Chondrocyte (in vitro differentiated cells): ENCODE data around the gene LRRC49. TPM values are rescaled to one million over a fixed set of nuclear protein-coding genes. Genes with fewer than 3 reads are reported as not detected.

Experiments used
- DNase-seq: peaks from one replicate; pipeline ENCODE4 v3.0.0; 2021; ENCODE audit warnings: mixed read lengths, low spot score
- H3K27ac Mint-ChIP-seq: one replicate; pipeline ENCODE4 v1.8.0; 2021; ENCODE audit warnings: mild to moderate bottlenecking, moderate library complexity, mixed read lengths; ENCODE audit not compliant: unreplicated experiment
- H3K27me3 Mint-ChIP-seq: 2 replicates; pipeline ENCODE4 v1.8.0; 2021; ENCODE audit warnings: low read depth, mixed read lengths
- H3K36me3 Mint-ChIP-seq: 2 replicates; pipeline ENCODE4 v1.8.0; 2021; ENCODE audit warnings: low read depth, mixed read lengths
- H3K4me1 Mint-ChIP-seq: 2 replicates; pipeline ENCODE4 v1.8.0; 2021; ENCODE audit warnings: low read depth, mild to moderate bottlenecking, mixed read lengths
- H3K4me3 Mint-ChIP-seq: one replicate; pipeline ENCODE4 v1.8.0; 2021; ENCODE audit warnings: mild to moderate bottlenecking, moderate library complexity, mixed read lengths; ENCODE audit not compliant: unreplicated experiment
- H3K9me3 Mint-ChIP-seq: 2 replicates; pipeline ENCODE4 v1.8.0; 2021; ENCODE audit warnings: low read depth, mixed read lengths
- CTCF ChIP-seq: fragments of 200-600 bp; sonication (generic); IDR thresholded peaks from 2 replicates; pipeline ENCODE4 v1.5.0; 2021; ENCODE audit warnings: antibody characterized with exemption, mild to moderate bottlenecking, moderate library complexity
- total RNA-seq: library from RNA; stranded (reverse); gene quantifications from 3 replicates; pipeline ENCODE4 v1.2.1, GENCODE V29; 2021

Gene LRRC49
- total RNA-seq, 1 donor from 2014 or later = 8.8 TPM

- no peak for DNase-seq
- peaks cover 18% of the 10 kb centered on the region for H3K36me3 Mint-ChIP-seq
- no peak overlapping the region for H3K4me3 Mint-ChIP-seq
- H3K27me3 Mint-ChIP-seq = no peaks in the 10 kb centered on the region
- peak; percentile 52 for TF ChIP-seq CTCF
- H3K4me1 Mint-ChIP-seq = peaks cover 15% of the 10 kb centered on the region
- peaks cover 12% of the 10 kb centered on the region for H3K9me3 Mint-ChIP-seq
- H3K27ac Mint-ChIP-seq = no peak overlapping the region
Observed at GRCh38 chr15:70907784-70908471, 15.3 kb downstream of the LRRC49 start.

- peaks cover 15% of the 10 kb centered on the region for H3K4me1 Mint-ChIP-seq
- H3K27me3 Mint-ChIP-seq = no peaks in the 10 kb centered on the region
- no peak for DNase-seq
- no peak for TF ChIP-seq CTCF
- peaks cover 12% of the 10 kb centered on the region for H3K9me3 Mint-ChIP-seq
- no peak overlapping the region for H3K4me3 Mint-ChIP-seq
- H3K36me3 Mint-ChIP-seq = peaks cover 18% of the 10 kb centered on the region
- H3K27ac Mint-ChIP-seq = no peak overlapping the region
Observed at GRCh38 chr15:70910958-70911357, 18.3 kb downstream of the LRRC49 start.

GRCh38 chr15:70912187-70912586 is 19.6 kb downstream of the LRRC49 start:
- H3K4me3 Mint-ChIP-seq = no peak overlapping the region
- H3K27ac Mint-ChIP-seq = no peak overlapping the region
- H3K9me3 Mint-ChIP-seq = peaks cover 12% of the 10 kb centered on the region
- peaks cover 18% of the 10 kb centered on the region for H3K36me3 Mint-ChIP-seq
- H3K27me3 Mint-ChIP-seq = no peaks in the 10 kb centered on the region
- TF ChIP-seq CTCF = no peak
- peaks cover 6% of the 10 kb centered on the region for H3K4me1 Mint-ChIP-seq
- DNase-seq = no peak

GRCh38 chr15:70916531-70916930 is 23.9 kb downstream of the LRRC49 start:
- Mint-ChIP-seq H3K9me3 (no peaks in the 10 kb centered on the region), H3K27me3 (no peaks in the 10 kb centered on the region)

GRCh38 chr15:70917955-70918354 is 25.3 kb downstream of the LRRC49 start:
- TF ChIP-seq CTCF = no peak
- Mint-ChIP-seq H3K27me3 (no peaks in the 10 kb centered on the region), H3K4me1 (peaks cover 8% of the 10 kb centered on the region), H3K27ac (no peak overlapping the region), H3K36me3 (peaks cover 5% of the 10 kb centered on the region), H3K9me3 (no peaks in the 10 kb centered on the region), H3K4me3 (no peak overlapping the region)
- no peak for DNase-seq

More at GRCh38 chr15:70916531-70916930, 23.9 kb downstream of the LRRC49 start:
- Mint-ChIP-seq H3K27ac (no peak overlapping the region), H3K36me3 (peaks cover 3% of the 10 kb centered on the region), H3K4me3 (no peak overlapping the region), H3K4me1 (peaks cover 10% of the 10 kb centered on the region)
- TF ChIP-seq CTCF = no peak
- no peak for DNase-seq
